ENCODE data around the gene FGL2. TPM values are rescaled to one million over a fixed set of nuclear protein-coding genes. Genes with fewer than 3 reads are reported as not detected.
"Not testable (repeated sequence)": the region's sequence is repeated elsewhere in the genome, so short reads cannot be mapped to it uniquely, and the experiment has no call there.

FGL2 gene
- total and polyA plus RNA-seq, 5 experiments from 2014 or later, result 0.48 to 7.0 (median 3.1) TPM

- H3K4me3 Mint-ChIP-seq, result no peak overlapping the region
- POLR2A ChIA-PET, result no interaction called here
- peaks cover 19 to 50% (median 32%) of the 10 kb centered on the region in 3 donors for H3K36me3 Mint-ChIP-seq
- no peak overlapping the region for H3K27ac Mint-ChIP-seq
- no peak for DNase-seq
- peaks cover 0 to 2% (median under 1%) of the 10 kb centered on the region in 4 donors for H3K4me1 Mint-ChIP-seq
- no peaks in the 10 kb centered on the region for H3K27me3 Mint-ChIP-seq
- H3K9me3 Mint-ChIP-seq, result peaks cover 9 to 41% (median 22%) of the 10 kb centered on the region in 9 donors
- ATAC-seq, result no peak
These were observed 32.8 kb upstream of the FGL2 start for GRCh38 chr7:77232467-77232866.

- H3K36me3 Mint-ChIP-seq, result peaks cover 13 to 45% (median 27%) of the 10 kb centered on the region in 3 donors
- H3K4me1 Mint-ChIP-seq, ATAC-seq, DNase-seq, POLR2A ChIA-PET, H3K4me3 Mint-ChIP-seq, H3K27ac Mint-ChIP-seq, H3K27me3 Mint-ChIP-seq: not testable (repeated sequence)
- H3K9me3 Mint-ChIP-seq, result peaks cover 9 to 41% (median 22%) of the 10 kb centered on the region in 9 donors
These were observed 29.2 kb upstream of the FGL2 start for GRCh38 chr7:77228795-77229194.

GRCh38 chr7:77226357-77226839 is 26.8 kb upstream of the FGL2 start:
- ATAC-seq (no peak), DNase-seq (no peak)
- Mint-ChIP-seq H3K27me3 (no peaks in the 10 kb centered on the region), H3K4me1 (peaks cover 16 to 25% (median 24%) of the 10 kb centered on the region in 4 donors), H3K9me3 (peaks cover 9 to 33% (median 20%) of the 10 kb centered on the region in 9 donors), H3K4me3 (no peak overlapping the region), H3K36me3 (peaks cover 12 to 40% (median 22%) of the 10 kb centered on the region in 3 donors), H3K27ac (no peak overlapping the region)
- POLR2A ChIA-PET, result no interaction called here

- DNase-seq, result no peak
- Mint-ChIP-seq H3K27ac (peak overlapping the region in 7 of 10 donors; percentile 1 to 78 (median 50)), H3K36me3 (peaks cover 4 to 30% (median 9%) of the 10 kb centered on the region in 3 donors), H3K9me3 (peaks cover 3 to 19% (median 8%) of the 10 kb centered on the region in 9 donors), H3K4me3 (peak overlapping the region in 2 of 10 donors; percentile 31 to 55), H3K4me1 (peaks cover 17 to 29% (median 26%) of the 10 kb centered on the region in 4 donors), H3K27me3 (no peaks in the 10 kb centered on the region)
- POLR2A ChIA-PET, result no interaction called here
- ATAC-seq, result peak in 1 of 2 donors; percentile 35
These were observed 23.6 kb upstream of the FGL2 start for GRCh38 chr7:77223261-77223660.

GRCh38 chr7:77222819-77223218 is 23.2 kb upstream of the FGL2 start:
- H3K9me3 Mint-ChIP-seq, result peaks cover 3 to 15% (median 7%) of the 10 kb centered on the region in 9 donors
- POLR2A ChIA-PET, result no interaction called here
- peak overlapping the region in 6 of 10 donors; percentile 1 to 55 (median 17) for H3K4me3 Mint-ChIP-seq
- H3K27ac Mint-ChIP-seq, result peak overlapping the region in 9 of 10 donors; percentile 0 to 84 (median 49)
- no peaks in the 10 kb centered on the region for H3K27me3 Mint-ChIP-seq
- ATAC-seq (peak; percentile 75 to 91), DNase-seq (peak in 3 of 10 donors; percentile 9 to 31 (median 16))
- H3K36me3 Mint-ChIP-seq, result peaks cover 4 to 26% (median 5%) of the 10 kb centered on the region in 3 donors
- peaks cover 17 to 29% (median 26%) of the 10 kb centered on the region in 4 donors for H3K4me1 Mint-ChIP-seq

GRCh38 chr7:77222065-77222464 is 22.4 kb upstream of the FGL2 start:
- POLR2A ChIA-PET, result no interaction called here
- DNase-seq (no peak), ATAC-seq (no peak)
- Mint-ChIP-seq H3K4me1 (peaks cover 17 to 29% (median 26%) of the 10 kb centered on the region in 4 donors), H3K27me3 (no peaks in the 10 kb centered on the region), H3K9me3 (peaks cover 3 to 14% (median 7%) of the 10 kb centered on the region in 9 donors), H3K27ac (peak overlapping the region in 5 of 10 donors; percentile 7 to 66 (median 39)), H3K36me3 (peaks cover 4 to 23% (median 5%) of the 10 kb centered on the region in 3 donors), H3K4me3 (peak overlapping the region in 2 of 10 donors; percentile 5 to 8)

- not testable (repeated sequence) for DNase-seq, H3K27ac Mint-ChIP-seq, H3K27me3 Mint-ChIP-seq, H3K4me3 Mint-ChIP-seq, ATAC-seq
- Mint-ChIP-seq H3K4me1 (peaks cover 17 to 29% (median 26%) of the 10 kb centered on the region in 4 donors), H3K36me3 (peaks cover 4 to 21% (median 5%) of the 10 kb centered on the region in 3 donors), H3K9me3 (peaks cover 3 to 14% (median 7%) of the 10 kb centered on the region in 9 donors)
- POLR2A ChIA-PET, result interaction anchor here (0.9 kb wide), 1 partner anchor 20 kb away, joined by 3 read pairs; the partner anchor contains the start of gene FGL2
These were observed 20.2 kb upstream of the FGL2 start for GRCh38 chr7:77219701-77220331.

- Mint-ChIP-seq H3K27me3 (no peaks in the 10 kb centered on the region), H3K9me3 (peaks cover 3 to 14% (median 7%) of the 10 kb centered on the region in 9 donors), H3K4me1 (peaks cover 7 to 16% (median 14%) of the 10 kb centered on the region in 4 donors), H3K27ac (no peak overlapping the region), H3K4me3 (no peak overlapping the region), H3K36me3 (peaks cover 2 to 18% (median 5%) of the 10 kb centered on the region in 3 donors)
- no peak for DNase-seq
- POLR2A ChIA-PET, result no interaction called here
- no peak for ATAC-seq
These were observed 18.0 kb upstream of the FGL2 start for GRCh38 chr7:77217474-77218185.

GRCh38 chr7:77216181-77216845 is 16.7 kb upstream of the FGL2 start:
- Mint-ChIP-seq H3K4me3 (no peak overlapping the region), H3K27me3 (no peaks in the 10 kb centered on the region), H3K36me3 (peaks cover 2 to 18% (median 6%) of the 10 kb centered on the region in 3 donors), H3K4me1 (peaks cover under 1 to 4% (median 2%) of the 10 kb centered on the region in 4 donors), H3K9me3 (peaks cover 3 to 14% (median 7%) of the 10 kb centered on the region in 9 donors), H3K27ac (no peak overlapping the region)
- DNase-seq, result no peak
- ATAC-seq, result no peak
- POLR2A ChIA-PET, result no interaction called here

- peaks cover 0 to 2% (median 0%) of the 10 kb centered on the region in 4 donors for H3K4me1 Mint-ChIP-seq
- no peaks in the 10 kb centered on the region for H3K27me3 Mint-ChIP-seq
- no peak for DNase-seq
- no peak for ATAC-seq
- peak overlapping the region in 1 of 10 donors; percentile 3 for H3K4me3 Mint-ChIP-seq
- no peak overlapping the region for H3K27ac Mint-ChIP-seq
- peaks cover 15 to 35% (median 21%) of the 10 kb centered on the region in 3 donors for H3K36me3 Mint-ChIP-seq
- POLR2A ChIA-PET, result no interaction called here
- H3K9me3 Mint-ChIP-seq, result peaks cover 0 to 30% (median 21%) of the 10 kb centered on the region in 9 donors
These were observed 10.0 kb upstream of the FGL2 start for GRCh38 chr7:77209479-77210139.

- no peaks in the 10 kb centered on the region for H3K27me3 Mint-ChIP-seq
- no peak overlapping the region for H3K4me3 Mint-ChIP-seq
- H3K9me3 Mint-ChIP-seq, result peaks cover 0 to 30% (median 21%) of the 10 kb centered on the region in 9 donors
- H3K27ac Mint-ChIP-seq, result no peak overlapping the region
- H3K36me3 Mint-ChIP-seq, result peaks cover 15 to 35% (median 21%) of the 10 kb centered on the region in 3 donors
- ATAC-seq (no peak), DNase-seq (no peak)
- POLR2A ChIA-PET, result no interaction called here
- H3K4me1 Mint-ChIP-seq, result peaks cover 0 to 2% (median 0%) of the 10 kb centered on the region in 4 donors
These were observed 8.8 kb upstream of the FGL2 start for GRCh38 chr7:77208416-77208815.

GRCh38 chr7:77205706-77206105 is 6.1 kb upstream of the FGL2 start:
- POLR2A ChIA-PET, result no interaction called here
- peaks cover 3 to 12% (median 4%) of the 10 kb centered on the region in 4 donors for H3K4me1 Mint-ChIP-seq
- ATAC-seq, result no peak
- H3K27me3 Mint-ChIP-seq, result no peaks in the 10 kb centered on the region
- no peak overlapping the region for H3K27ac Mint-ChIP-seq
- peaks cover 0 to 25% (median 17%) of the 10 kb centered on the region in 9 donors for H3K9me3 Mint-ChIP-seq
- H3K36me3 Mint-ChIP-seq, result peaks cover 14 to 31% (median 15%) of the 10 kb centered on the region in 3 donors
- no peak for DNase-seq
- no peak overlapping the region for H3K4me3 Mint-ChIP-seq

All from naive thymus-derived CD8-positive, alpha-beta T cell (primary cell).